Urinary bladder (tissue), 4 donors: Measurements from ENCODE around the gene PNMA8C. TPM values are rescaled to one million over a fixed set of nuclear protein-coding genes. Genes with fewer than 3 reads are reported as not detected.

ENCODE experiments used
- DNase-seq: peaks from one replicate; pipeline ENCODE4 v3.0.0-alpha.2; 2015; ENCODE audit errors: extremely low spot score
- H3K27ac ChIP-seq: one replicate; pipeline ENCODE4 v1.5.1; 2013; ENCODE audit warnings: low read depth, mild to moderate bottlenecking, moderate library complexity
- H3K36me3 ChIP-seq: one replicate; pipeline ENCODE4 v1.6.1; 2013; ENCODE audit warnings: mild to moderate bottlenecking, moderate library complexity; ENCODE audit not compliant: insufficient read depth
- H3K4me1 ChIP-seq: one replicate; pipeline ENCODE4 v1.6.1; 2013; ENCODE audit warnings: mild to moderate bottlenecking, moderate library complexity; ENCODE audit not compliant: insufficient read depth
- H3K4me3 ChIP-seq: one replicate; pipeline ENCODE4 v1.5.1; 2013; ENCODE audit warnings: low read depth, low read length
- WGBS: extraction: QIAGEN DNeasy Blood & Tissue Kit; methylation state at CpG from one replicate; pipeline ENCODE4 v1.1.7; 2013; 5-methylcytosine and 5-hydroxymethylcytosine counted together
- polyA plus RNA-seq: library from polyadenylated mRNA; stranded (reverse); fragments of 200-250 nt; gene quantifications from one replicate; pipeline ENCODE4 v1.2.3, GENCODE V29; 2013
- total RNA-seq: library from RNA; depleted of rRNA; stranded (reverse); fragments of >200 nt; gene quantifications from one replicate; pipeline ENCODE4 v1.2.3, GENCODE V29; 2014
- donor health status: healthy with polysubstance abuse.
- donor health status: healthy.

Gene PNMA8C
- total and polyA plus RNA-seq, 2 donors: 0.68 to 1.6 TPM

- H3K4me1 ChIP-seq: no peaks in the 10 kb centered on the region
- 85% methylated on average over 5 of the region's 5 CpGs for WGBS
- DNase-seq: no peak
- no peak overlapping the region for H3K4me3 ChIP-seq
- no peak overlapping the region for H3K27ac ChIP-seq
- H3K36me3 ChIP-seq: peaks cover under 1% of the 10 kb centered on the region
Measured at GRCh38 chr19:46394402-46394797, 34.3 kb downstream of the PNMA8C start.

DNA sequence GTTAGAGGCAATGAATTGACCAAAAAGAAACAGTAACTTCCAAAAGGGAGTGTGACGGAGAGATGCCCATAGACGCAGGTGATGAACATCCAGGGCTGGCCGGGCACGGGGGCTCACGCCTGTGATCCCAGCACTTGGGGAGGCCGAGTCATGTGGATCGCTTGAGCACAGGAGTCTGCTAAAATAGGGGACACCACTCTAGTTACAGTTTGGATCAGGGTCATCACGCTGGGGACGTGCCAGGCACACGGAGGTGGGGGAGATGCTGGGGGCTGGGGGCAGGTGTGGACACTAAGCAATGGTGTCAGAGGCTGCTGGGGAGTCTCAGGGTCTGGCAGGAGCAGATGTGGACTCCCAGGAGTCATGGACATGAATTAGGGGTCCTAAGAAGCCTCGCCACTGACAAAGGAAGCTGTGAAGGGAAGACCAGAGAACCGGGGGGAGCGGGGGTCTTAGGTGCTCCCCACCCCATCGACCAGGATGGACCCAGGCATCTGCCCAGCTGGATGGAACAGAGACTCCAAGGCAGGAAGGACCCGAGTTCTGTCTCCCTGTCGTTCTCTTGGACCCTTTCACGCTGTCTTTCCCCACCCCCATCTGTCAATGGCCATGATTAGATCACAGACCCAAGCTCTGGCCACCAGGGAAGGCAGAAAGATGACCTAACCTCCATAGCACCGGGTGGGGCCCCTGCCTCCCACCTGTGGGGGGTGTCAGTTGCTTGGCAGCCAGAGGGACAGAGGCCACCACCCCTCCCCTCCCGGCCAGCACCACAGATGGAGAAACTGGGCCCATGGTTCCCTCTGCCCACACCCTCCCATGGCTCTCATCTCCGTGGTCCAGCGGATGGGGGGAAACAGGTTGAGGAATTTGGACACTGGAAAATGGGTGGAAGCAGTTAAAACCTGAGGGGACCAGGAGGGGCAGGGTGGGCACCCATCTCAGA is 35.0 kb downstream of the PNMA8C start:
- DNase-seq: no peak
- H3K4me3 ChIP-seq: no peak overlapping the region
- H3K4me1 ChIP-seq: no peaks in the 10 kb centered on the region
- peaks cover 1% of the 10 kb centered on the region for H3K36me3 ChIP-seq
- H3K27ac ChIP-seq: no peak overlapping the region
- WGBS: 79% methylated on average over 21 of the region's 21 CpGs

GRCh38 chr19:46392837-46393236 is 35.9 kb downstream of the PNMA8C start:
- no peaks in the 10 kb centered on the region for H3K4me1 ChIP-seq
- H3K27ac ChIP-seq: no peak overlapping the region
- 41% methylated on average over 4 of the region's 4 CpGs for WGBS
- H3K36me3 ChIP-seq: peaks cover 4% of the 10 kb centered on the region
- H3K4me3 ChIP-seq: no peak overlapping the region
- DNase-seq: no peak

DNA sequence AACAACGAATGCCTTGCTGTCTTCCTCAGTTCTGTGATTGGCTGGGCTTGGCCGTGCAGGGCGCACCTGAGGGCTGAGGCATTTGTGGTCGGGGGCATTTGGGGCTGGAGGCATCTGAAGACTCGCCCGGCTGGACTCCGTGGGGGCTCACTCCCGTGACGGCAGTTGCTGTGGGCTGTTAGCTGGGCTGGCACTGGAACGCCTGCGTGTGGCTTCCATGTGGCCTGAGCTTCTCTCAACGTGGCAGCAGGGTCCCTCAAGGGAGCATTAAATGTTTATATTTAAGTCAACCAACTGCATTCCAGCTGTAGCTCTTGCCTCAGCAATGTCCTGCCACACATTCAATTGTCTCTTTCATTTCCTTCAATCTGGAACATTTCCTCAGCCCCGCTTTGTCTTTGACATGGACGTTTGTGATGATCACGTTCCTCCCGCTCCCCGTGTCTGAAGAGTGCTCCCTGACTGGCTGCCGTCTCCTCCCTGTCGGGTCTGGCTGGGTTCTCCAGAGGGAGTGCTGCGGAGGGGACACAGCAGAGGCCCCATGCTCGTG is 36.4 kb downstream of the PNMA8C start:
- DNase-seq: no peak
- peaks cover 6% of the 10 kb centered on the region for H3K36me3 ChIP-seq
- WGBS: 32% methylated on average over 21 of the region's 21 CpGs
- no peak overlapping the region for H3K4me3 ChIP-seq
- no peaks in the 10 kb centered on the region for H3K4me1 ChIP-seq
- no peak overlapping the region for H3K27ac ChIP-seq

DNA sequence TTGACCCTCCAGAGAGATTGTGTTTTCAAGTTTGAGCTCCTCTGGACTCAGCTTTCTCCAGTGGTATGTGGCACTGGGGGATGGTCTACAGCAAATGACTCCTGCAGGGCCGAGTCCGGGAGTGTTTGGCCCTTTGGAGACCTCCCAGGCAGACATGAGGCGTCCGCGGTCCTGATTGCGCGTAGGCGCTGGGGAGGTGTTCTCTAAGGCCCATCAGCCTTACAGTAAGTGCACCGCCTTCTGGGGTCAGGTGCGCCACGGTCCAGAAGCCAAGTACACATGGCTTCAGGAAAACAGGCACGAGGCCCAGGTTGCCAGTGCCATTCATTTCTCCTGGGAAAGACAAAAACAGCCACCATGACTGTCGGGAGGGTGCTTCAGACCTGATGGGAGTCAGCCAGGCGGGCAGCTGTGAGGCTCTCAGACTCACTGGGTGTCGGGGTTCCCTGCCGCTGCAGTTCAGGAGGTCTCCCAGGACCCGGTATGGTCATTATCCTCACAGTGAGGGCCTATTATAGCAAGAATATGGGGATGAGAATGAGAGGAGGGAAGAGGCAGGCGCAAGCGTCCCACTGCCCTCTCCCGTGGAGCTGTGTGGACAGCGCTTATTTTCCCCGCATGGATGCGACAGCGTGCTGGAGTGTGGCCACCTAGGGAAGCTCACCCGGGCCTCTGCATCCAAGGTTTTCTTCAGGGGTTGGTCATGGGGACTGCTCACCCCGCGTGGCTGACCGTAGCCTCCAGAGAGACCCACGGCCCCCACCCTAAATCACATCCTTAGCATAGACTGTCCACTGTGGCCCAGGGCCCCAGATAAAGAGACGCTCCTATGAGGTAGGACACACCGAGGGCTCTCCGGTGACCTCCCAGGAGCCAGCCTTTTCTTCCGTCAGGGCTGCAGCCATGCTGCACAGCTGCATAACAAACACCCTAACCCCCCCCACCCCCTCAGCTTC is 37.2 kb downstream of the PNMA8C start:
- Histone ChIP-seq H3K27ac (no peak overlapping the region), H3K4me1 (no peaks in the 10 kb centered on the region), H3K36me3 (peaks cover 7% of the 10 kb centered on the region), H3K4me3 (no peak overlapping the region)
- 86% methylated on average over 33 of the region's 33 CpGs for WGBS
- no peak for DNase-seq

DNA sequence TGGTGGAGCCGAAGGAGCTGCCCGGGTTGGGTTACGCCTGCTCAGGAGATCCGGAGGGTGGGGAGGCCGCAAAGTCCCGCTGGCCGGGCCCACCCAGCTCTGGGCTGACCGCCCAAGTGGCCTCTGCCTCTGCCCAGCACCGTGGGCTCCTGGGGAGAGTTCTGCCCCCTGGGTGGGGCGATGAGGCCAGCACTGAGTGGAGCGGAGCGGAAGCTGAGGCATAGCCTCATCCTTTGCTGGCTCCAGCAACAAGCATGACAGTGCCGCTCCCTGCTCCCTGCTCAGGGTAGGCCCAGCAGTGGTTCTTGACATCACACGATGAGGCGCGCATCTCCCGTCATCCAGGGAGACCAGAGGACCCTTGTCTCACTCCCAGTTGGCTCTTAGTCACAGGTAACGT is 37.9 kb downstream of the PNMA8C start:
- WGBS: 88% methylated on average over 18 of the region's 18 CpGs
- Histone ChIP-seq H3K27ac (no peak overlapping the region), H3K36me3 (peaks cover 7% of the 10 kb centered on the region), H3K4me3 (no peak overlapping the region), H3K4me1 (no peaks in the 10 kb centered on the region)
- no peak for DNase-seq

GRCh38 chr19:46390121-46390858 is 38.4 kb downstream of the PNMA8C start:
- Histone ChIP-seq H3K27ac (no peak overlapping the region), H3K4me1 (no peaks in the 10 kb centered on the region), H3K36me3 (peaks cover 7% of the 10 kb centered on the region), H3K4me3 (no peak overlapping the region)
- WGBS: 94% methylated on average over 16 of the region's 16 CpGs
- no peak for DNase-seq

GRCh38 chr19:46388311-46389095 is 40.2 kb downstream of the PNMA8C start:
- 91% methylated on average over 25 of the region's 25 CpGs for WGBS
- no peak for DNase-seq
- Histone ChIP-seq H3K4me1 (no peaks in the 10 kb centered on the region), H3K36me3 (peaks cover 7% of the 10 kb centered on the region), H3K27ac (no peak overlapping the region), H3K4me3 (no peak overlapping the region)

DNA sequence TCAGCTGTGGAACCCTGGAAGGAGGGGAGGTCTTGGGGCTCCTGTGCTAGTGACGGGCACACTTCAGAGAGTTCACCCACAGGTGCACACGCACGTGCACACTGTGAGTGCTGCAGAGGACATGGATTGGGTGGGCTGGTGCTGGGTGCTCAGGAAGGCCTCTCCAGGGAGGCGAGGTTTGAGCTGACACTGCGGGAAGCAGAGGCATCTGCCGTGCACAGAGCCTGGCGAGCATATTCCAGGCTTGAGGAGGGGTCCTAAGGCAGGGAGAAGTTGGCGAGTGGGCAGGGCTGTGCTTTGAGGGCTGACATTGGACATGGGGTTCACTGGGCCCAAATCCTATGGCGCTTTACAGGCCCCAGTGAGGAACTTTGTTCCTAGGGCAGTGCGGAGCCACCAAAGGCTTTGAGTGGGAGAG is 41.0 kb downstream of the PNMA8C start:
- no peak overlapping the region for H3K27ac ChIP-seq
- no peak overlapping the region for H3K4me3 ChIP-seq
- 95% methylated on average over 10 of the region's 10 CpGs for WGBS
- peaks cover 7% of the 10 kb centered on the region for H3K36me3 ChIP-seq
- DNase-seq: no peak
- no peaks in the 10 kb centered on the region for H3K4me1 ChIP-seq

DNA sequence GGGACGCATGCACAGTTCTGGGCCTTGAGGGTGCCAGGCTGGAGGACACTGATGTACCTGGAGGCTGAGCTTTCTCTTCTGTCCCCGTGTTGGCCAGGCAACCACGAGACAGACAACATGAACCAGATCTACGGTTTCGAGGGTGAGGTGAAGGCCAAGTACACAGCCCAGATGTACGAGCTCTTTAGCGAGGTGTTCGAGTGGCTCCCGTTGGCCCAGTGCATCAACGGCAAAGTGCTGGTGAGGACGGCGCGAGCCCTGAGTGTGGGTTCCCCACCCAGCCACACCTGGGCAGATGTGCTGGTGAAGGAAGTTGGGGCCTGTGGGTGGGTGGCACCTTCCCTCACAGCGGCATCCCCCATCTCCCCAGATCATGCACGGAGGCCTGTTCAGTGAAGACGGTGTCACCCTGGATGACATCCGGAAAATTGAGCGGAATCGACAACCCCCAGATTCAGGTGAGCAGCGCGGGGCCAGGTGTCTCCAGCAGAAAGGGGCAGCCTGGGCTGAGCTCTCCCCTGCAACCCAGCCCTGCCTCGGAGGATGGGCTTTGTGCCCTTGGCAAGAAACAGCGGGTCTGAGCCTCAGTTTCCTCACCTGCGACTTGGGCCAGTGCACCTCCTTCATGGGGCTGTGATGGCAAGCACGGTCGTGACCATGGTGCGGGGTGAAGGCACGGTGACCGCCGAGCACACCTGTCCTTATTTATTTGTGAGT is 41.6 kb downstream of the PNMA8C start:
- Histone ChIP-seq H3K36me3 (peaks cover 7% of the 10 kb centered on the region), H3K4me1 (no peaks in the 10 kb centered on the region), H3K27ac (no peak overlapping the region), H3K4me3 (no peak overlapping the region)
- no peak for DNase-seq
- 96% methylated on average over 30 of the region's 30 CpGs for WGBS

- H3K27ac ChIP-seq: no peak overlapping the region
- H3K4me1 ChIP-seq: no peaks in the 10 kb centered on the region
- H3K4me3 ChIP-seq: no peak overlapping the region
- WGBS: 95% methylated on average over 10 of the region's 10 CpGs
- peaks cover 7% of the 10 kb centered on the region for H3K36me3 ChIP-seq
- DNase-seq: no peak
Measured at GRCh38 chr19:46386151-46386550, 42.6 kb downstream of the PNMA8C start.

- 86% methylated on average over 11 of the region's 11 CpGs for WGBS
- Histone ChIP-seq H3K4me1 (no peaks in the 10 kb centered on the region), H3K4me3 (no peak overlapping the region), H3K36me3 (peaks cover 7% of the 10 kb centered on the region), H3K27ac (no peak overlapping the region)
- DNase-seq: no peak
Measured at GRCh38 chr19:46385636-46386035, 43.1 kb downstream of the PNMA8C start.
